SK-MEL-5 (cell line): ENCODE measurements around the gene ONECUT3. TPM values are rescaled to one million over a fixed set of nuclear protein-coding genes. Genes with fewer than 3 reads are reported as not detected.

ENCODE experiments used
- DNase-seq: peaks from one replicate; pipeline ENCODE4 v3.0.0-alpha.2; 2016; ENCODE audit warnings: low read depth, low spot score
- in situ Hi-C: cut with HindIII; loops from 2 replicates; pipeline ENCODE4 v1.10.0; 2016; ENCODE audit warnings: low sequenced_read_pairs, high pct_unique_total_duplicates, low pct_unique_long_range_greater_than_20kb
- total RNA-seq: library from RNA; depleted of rRNA; stranded (reverse); fragments of >200 nt; shearing (Covaris generic); gene quantifications from 2 replicates; pipeline ENCODE4 v1.2.3, GENCODE V29; 2014

Gene ONECUT3
- total RNA-seq, 1 experiment from 2014 or later = not detected

DNA sequence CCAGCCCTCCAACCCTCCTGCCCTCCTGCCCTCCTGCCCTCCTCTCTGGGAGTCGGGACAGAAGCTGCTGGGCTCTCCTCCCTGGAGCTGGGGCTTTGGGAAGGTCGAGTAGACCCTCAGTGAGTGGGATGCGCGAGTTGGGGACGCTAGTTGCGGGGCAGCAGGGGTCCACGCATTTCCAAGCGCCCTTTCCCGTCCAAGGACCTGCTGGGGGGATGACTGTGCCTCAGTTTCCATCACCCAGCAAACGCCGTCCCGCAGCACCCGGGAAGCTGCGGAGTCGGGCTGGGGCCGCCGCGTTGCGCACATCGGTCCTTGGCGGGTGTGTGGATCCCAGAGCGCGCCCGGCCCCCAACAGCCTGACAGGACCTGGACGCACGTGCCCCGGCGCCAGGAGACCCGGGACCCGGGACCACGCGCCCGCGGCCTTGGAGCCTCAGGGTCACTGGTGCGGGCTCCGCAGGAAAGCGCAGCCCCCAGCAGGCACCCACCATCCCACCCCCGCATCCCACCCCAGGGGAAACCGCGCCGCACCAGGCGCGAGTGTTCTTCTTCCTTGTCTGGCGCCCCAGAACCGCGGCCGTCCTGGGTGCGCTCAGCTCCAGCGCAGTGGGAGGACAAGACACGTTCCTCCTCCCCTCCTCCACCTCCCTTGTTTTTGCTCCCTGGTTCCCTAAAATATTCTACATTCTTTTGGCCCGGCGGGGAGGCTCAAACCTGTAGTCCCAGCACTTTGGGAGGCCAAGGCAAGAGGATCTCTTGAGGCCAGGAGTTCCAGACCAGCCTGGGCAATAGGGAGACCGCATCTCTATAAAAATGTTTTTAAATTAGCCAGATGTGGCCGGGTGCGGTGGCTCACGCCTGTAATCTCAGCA is 9.2 kb downstream of the ONECUT3 start:
- in situ Hi-C loops = no loop called here
- no peak for DNase-seq

DNA sequence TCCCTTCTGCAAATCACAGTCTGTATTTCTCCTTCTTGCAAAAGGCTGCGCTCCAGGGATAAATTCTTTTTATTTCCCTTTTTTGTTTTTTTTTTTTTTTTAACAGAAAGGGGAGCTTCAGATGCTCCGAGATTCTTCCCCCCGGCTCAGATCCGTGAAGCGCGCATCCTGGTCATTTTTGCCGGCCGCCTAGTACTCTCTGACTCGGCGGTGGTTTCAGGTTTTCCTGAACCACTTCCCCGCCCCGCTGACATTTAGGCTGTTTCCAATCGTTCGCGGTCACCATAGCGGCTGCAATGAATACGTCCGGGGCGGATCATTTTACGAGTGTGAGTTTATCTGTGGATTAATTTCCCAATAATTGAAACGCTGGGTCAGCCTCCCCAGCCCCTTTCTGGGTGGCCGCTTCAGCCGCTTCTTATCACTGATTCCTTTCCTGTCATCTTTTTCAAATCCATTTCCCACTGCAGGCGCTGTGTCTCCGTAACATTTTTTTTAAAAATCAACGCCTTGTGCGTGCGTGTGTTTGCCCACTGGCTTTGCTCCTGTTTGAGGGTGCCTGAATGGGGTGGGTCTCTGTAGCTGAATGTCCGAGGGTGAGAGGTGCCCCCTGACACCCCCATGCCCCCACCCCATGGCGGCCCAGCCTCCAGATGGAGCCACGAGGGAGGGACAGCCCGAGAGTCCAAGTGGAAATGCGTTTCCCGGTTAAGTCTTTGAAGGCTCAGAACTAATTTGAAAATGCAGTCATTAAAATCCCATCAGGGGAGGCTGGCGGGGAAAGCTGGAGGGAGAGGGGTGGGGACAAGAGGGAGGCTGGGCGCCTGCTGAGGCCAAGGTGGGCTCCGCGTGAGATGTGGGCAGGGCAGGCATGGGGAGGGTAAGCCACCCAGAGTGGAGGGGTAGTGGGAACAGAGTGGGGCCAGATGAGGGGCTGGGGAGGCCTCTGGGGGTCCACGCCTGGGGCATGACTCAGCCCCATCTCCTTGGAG is 10.6 kb downstream of the ONECUT3 start:
- in situ Hi-C loops = no loop called here
- no peak for DNase-seq

DNA sequence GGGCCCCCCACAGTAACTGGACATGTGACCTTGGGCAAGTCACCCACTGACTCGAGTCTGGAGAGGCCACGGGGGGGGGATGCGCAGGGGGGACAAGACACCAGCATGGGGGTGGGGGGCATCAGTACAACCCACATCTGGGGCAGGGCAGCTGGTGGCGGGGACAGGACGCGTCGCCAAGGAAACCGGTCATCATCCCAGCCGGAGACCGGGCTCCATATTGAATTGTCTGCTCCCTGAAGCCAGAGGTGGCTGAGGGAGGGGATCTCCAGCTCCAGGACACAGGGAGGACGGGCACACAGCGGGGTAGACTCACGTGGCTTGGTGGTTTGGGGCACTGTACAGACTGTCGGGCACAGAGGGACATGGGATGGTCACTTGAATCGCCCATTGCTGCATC is 11.4 kb downstream of the ONECUT3 start:
- DNase-seq = no peak
- in situ Hi-C loops = no loop called here

DNA sequence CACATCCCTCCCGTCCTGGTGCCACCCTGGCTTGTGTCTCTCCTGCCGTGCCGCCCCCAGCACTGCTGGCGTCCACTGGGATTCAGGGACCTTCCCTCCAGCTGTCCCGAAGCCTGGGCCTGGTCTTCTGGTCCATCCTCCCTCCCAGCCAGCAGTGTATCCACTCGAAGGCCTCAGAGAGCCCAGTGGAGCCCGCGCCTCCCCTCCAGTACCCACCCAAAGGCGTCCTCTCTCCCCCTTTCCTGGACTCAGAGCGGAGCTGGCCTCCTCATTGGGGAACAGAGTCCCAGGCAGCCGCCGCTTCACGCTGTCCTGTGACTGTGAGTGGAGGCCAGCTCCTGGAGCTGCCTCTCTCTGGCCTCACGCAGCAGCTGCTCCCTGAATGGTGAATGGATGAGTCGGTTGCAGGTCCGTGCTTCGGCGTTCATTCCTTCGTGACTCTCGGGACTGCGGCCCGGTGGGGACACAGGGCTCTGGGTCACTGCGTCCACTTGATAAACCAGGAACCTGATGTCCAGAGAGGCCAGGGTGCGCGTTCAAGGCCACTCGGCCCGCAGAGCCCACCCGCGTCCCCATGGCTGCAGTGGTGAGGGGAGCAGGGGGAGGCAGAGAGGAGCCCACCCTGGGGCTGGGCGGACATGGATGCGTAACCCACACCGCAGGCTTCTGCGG is 12.1 kb downstream of the ONECUT3 start:
- in situ Hi-C loops = no loop called here

DNA sequence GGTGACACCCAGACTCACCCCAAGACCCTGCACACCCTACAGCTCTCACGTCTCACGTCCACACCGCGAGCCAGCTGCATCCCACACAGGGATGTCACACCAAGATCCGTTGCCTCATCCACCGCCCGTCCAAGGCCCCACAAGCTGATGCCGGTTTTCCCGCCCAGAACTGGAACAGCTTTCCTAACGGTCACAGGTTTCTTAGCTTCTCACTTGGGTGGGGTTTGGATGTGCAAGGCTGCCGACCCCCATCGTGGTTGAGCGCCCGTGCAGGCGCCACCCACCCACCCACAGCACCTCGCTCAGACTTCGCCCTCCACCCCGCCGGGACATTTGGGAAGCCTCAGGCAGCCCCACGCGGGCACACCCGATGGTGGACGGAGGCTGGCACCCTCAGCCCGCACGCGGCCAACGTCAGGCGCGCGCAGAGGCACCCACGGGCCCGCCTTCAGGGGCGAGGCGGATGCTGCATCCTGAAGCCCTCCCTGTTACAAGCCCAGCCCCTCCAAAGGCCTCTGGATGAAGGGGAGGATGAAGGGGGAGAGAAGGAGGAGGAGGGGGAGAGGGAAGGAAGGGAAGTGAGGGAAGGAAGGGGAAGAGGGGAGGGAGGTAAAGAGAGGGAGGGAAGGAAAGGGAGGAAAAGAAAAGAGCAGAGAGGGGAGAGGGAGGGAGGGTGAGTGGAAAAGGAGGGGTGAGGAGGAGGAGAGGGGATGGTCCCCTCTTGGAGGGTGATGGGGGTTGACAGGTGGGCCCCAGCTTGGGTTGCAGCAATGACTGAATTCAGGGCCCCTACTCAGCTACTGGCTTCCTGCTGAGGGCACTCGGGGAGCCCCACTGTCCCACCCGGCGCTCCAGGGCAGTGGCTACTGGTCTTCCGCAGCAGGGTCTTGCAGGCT is 12.8 kb downstream of the ONECUT3 start:
- in situ Hi-C loops = no loop called here
- no peak for DNase-seq

More for the DNA sequence above, 12.1 kb downstream of the ONECUT3 start:
- no peak for DNase-seq

DNA sequence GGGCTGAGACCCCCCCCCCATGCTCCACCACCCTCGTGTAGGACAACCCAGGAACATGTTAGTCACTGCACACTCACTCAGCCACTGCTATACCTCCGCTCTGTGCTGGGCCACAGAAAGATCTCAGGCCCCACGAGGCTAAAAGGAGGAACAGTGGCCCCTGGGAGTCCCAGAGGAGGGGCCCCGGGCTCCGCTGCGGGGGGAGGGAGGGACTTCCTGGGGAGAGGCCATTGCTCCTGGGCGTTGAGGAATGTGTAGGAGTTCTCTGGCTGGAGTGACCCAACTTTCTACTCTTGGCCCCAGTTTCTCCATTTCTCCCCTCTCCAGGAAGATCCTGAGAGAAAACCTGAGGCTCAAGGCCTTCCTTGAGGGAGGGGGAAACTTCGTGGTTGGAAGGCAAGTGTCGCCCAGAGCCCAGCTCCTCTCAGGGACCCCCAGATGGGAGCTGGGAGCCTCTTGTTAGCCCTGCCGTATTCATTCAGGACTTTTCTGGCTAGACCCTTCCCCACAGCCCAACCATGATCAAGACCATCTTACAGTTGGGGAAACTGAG is 13.6 kb downstream of the ONECUT3 start:
- in situ Hi-C loops = no loop called here
- no peak for DNase-seq

DNA sequence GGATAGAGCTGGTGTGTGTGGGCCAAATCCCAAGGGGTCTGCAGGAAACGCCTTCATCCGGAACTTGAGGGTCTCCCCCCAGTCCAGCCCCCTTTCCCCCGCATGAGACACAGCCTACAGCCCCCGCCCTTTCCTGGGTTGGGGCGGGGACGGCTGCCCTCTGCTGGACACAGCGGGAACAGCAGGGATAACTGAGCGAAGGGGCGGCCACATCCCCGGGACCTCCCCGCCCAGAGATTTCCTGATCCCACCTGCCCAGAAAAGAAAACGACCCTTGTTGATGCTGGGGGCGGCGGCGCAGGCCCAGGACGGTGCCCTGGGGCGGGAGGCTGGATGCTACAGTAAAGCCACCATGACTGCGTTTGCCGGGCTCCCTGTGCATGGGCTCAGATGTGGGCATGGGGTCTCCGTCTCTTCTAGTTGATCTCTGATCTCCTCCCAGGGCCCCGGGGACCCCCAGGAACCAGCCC is 14.2 kb downstream of the ONECUT3 start:
- in situ Hi-C loops = no loop called here
- peak; percentile 43 for DNase-seq

DNA sequence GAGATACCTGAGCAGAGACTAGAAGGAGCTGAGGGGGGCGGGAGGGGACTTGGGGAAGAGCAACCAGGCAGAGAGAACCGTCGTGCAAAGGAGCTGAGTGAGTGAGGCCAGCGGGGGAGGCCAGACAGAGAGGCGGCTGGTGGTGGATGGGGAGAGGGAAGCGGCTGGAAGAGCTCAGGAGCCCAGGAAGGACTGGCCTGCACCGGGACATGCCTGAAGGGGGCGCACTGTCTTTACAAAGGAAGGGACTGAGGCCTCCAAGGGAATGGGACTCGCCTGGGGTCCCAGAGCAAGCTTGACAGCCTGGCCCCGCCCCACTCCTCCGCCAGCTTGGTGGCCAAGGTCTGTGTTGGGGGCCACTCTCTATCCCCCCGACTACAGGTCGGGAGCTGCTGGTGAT is 14.9 kb downstream of the ONECUT3 start:
- in situ Hi-C loops = no loop called here
- DNase-seq = peak; percentile 26

DNA sequence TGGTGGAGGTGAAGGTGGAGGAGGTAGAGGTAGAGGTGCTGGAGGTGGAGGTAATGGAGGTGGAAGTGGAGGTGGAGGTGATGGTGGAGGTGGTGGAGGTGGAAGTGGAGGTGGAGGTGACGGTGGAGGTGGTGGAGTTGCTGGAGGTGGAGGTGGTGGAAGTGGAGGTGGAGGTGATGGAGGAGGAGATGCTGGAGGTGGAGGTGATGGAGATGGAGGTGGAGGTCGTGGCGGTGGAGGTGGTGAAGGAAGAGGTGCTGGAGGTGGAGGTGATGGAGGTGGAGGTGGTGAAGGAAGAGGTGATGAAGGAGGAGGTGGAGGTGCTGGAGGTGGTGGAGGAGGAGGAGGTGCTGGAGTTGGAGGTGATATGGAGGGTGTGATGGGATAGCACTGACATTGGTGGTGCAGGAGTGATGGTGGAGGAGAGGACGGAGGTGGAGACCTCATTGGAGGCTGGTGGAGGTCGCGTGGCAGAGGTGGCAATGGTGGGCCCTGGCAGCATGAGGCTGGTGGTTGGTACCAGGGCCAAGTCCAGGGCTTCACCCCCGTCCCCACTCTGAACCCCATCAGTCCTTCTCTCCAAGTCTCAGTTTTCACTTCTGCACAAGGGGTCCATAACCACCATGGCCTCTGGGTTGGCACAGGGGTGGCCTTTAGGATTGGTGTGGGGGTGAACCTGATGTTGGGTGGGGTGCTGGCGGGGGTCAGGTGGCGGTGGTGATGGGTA is 15.8 kb downstream of the ONECUT3 start:
- no peak for DNase-seq
- in situ Hi-C loops = no loop called here

DNA sequence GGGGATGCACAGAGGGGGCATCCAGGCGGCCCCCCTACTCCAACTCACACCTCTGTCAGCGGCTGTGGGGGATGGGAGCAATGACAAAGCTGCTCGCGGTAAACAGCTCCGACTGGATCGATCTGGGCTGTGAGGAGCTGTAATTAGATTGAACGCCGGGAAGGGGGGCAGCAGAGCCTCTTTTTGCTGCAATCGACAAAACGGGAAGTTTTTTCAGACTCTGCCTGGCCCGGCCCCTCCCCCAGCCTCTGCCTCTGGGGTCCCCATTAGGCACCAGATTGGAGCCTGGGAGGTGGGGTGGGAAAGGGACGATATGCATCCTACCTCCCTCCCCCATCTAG is 16.3 kb downstream of the ONECUT3 start:
- in situ Hi-C loops = no loop called here
- DNase-seq = no peak

DNA sequence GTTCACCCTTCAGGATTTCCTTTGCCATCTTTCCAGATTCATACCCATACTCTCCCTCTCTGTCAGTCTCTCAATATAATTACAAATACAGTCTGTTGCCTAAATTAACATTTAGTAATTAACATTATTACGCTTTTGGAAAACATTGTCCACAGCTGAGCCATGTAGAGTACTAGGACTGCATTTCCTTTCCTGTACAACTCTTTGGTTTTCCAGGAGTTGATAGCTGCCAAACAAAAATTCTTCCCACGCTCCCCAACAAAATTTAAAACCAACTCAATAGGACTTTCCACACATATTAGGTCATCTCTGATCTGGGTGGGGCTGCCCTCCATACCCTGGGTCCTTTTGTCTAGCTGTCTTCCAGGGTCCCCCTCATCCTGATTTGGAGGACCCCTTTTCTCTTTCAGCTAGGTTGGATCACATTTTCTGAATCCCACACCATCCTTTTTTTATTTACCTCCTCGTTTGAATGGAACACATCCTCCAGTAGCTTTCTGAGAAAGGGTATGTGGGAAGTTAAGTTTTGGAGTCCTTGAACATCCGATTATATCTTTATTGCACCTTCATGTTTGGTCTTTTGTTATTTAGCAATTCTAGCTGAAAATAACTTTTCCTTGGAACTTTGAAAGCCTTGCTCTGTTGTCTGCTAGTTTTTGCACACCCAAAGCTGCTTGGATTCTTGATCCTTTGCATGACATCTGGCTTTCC is 17.7 kb downstream of the ONECUT3 start:
- DNase-seq = no peak
- in situ Hi-C loops = no loop called here

DNA sequence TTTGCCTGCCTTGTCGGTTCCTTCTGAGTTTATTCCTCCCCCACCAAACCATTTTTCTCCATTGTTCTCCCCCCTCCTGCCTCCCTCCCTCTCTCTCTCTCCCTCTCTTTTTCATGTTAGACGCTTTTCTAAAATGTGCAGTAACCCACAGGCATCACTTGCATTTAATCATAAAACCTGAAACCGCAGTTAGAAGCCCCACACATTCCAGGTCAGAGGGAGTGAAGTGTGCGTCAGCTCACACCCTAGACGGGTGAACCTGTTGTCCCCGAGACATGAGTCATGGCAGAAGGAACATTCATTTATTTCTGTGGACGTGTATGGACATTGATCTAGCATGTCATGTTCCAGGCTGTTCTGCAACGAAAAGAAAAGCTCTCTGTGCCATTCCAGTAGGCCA is 19.9 kb downstream of the ONECUT3 start:
- no peak for DNase-seq
- in situ Hi-C loops = no loop called here

DNA sequence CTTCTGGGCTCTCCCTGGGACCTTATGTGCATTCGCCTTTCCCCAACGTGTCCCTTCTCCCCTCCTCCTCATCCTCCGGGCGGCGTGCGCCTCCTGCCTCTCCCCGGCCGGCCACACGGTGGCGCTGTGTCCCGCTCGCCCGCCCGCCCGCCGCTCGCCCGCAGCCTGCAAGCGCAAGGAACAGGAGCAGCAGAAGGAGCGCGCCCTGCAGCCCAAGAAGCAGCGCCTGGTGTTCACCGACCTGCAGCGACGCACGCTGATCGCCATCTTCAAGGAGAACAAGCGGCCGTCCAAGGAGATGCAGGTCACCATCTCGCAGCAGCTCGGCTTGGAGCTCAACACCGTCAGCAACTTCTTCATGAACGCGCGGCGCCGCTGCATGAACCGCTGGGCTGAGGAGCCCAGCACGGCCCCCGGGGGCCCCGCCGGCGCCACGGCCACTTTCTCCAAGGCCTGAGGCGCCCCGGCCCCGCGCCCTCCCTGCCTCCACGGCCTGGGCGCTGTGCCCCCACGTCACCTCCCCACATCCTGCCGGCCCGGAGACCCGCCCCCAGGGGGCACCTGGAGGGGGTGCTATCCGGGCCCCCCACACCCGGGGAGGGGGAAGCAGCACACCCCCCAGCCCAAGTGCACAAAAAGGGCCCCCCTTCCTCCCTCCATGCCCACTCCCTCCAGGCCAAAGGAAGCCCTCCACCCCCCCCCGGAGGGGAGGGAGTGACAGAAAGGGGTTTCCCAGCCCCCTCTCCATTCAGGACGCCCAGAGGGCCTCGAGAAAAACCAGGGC is 21.9 kb downstream of the ONECUT3 start:
- DNase-seq = peak; percentile 49
- in situ Hi-C loops = no loop called here

DNA sequence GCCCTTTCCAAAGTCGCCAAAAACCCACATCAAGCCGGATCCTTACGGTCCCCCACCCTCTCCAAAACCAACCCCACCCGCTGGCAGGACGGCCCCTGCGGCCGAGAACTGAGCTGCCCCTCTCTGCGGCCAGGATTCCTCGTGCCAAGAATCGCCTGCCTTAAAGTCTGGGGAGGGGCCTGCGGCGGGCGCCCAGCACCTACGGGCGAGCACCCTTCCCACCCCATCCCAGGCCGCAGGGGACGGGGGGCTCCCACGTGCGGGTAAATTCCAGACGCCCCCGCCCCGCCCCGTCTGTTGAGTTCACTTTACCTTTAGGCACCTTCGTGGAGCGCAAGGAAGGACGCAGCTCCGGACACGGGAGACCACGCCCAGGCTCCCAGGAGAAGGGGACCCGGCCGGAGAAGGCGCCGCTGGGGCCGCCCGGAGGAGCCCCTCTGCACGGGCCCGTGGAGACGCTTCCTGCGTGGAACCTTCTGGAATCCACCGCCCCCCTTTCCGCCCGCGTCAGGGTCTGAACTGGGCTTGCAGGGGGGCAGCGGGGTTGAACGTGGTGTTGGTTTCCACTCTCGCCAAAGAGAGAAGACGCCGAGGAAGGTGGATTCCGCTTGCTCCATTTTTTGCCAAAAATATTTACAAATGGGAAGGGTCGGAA is 22.8 kb downstream of the ONECUT3 start:
- in situ Hi-C loops = no loop called here
- no peak for DNase-seq
